SH-SY5Y (cell line): Measurements from ENCODE around the gene SLPI.

ENCODE experiments used
- GATA2 ChIP-seq: IDR thresholded peaks from 2 replicates; pipeline ENCODE4 v1.6.1; 2011; ENCODE audit warnings: mild to moderate bottlenecking, low read depth, low read length
- GATA3 ChIP-seq: IDR thresholded peaks from 2 replicates; pipeline ENCODE4 v1.6.1; 2011; ENCODE audit warnings: low read depth, mild to moderate bottlenecking, low read length, moderate library complexity

DNA sequence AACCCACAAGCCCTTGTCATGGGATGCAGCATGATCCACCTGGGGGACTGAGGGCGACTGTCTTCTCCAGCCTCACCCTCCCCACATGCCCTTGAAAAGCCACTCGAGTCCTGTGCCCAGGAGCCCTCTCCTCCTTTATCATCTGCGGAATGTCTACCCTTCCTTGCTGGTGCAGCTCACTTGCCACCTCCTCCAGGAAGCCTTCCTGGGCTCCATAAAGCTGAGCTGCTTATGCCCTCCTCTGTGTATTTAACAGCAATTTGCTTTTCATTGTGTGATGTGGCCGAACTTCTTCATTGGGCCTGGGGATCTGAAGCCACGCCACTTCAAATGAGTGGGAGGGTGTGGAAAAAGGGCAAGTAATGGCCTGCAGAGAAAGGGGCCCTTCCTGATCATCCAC, 34.5 kb upstream of the SLPI start:
- TF ChIP-seq GATA2 (no peak), GATA3 (no peak)
